D341Med (cell line): ENCODE measurements around the gene GXYLT2.

Experiments
- DNase-seq: peaks from one replicate; pipeline ENCODE4 v3.0.0; 2012; ENCODE audit warnings: low spot score

GXYLT2 gene

GRCh38 chr3:72932416-72932815, 44.6 kb downstream of the GXYLT2 start:
- DNase-seq, result no peak

GRCh38 chr3:72938471-72939265, 50.8 kb downstream of the GXYLT2 start:
- peak; percentile 72 for DNase-seq

GRCh38 chr3:72941245-72941644, 53.4 kb downstream of the GXYLT2 start:
- DNase-seq, result no peak

GRCh38 chr3:72942427-72942826, 54.6 kb downstream of the GXYLT2 start:
- no peak for DNase-seq

- DNase-seq, result no peak
Measured at GRCh38 chr3:72944696-72945095, 56.9 kb downstream of the GXYLT2 start.

- DNase-seq, result no peak
Measured at GRCh38 chr3:72947715-72948490, 60.1 kb downstream of the GXYLT2 start.

- DNase-seq, result no peak
Measured at GRCh38 chr3:72949016-72949415, 61.2 kb downstream of the GXYLT2 start.

- DNase-seq, result no peak
Measured at GRCh38 chr3:72950372-72950771, 62.5 kb downstream of the GXYLT2 start.

GRCh38 chr3:72950801-72951200, 63.0 kb downstream of the GXYLT2 start:
- no peak for DNase-seq

GRCh38 chr3:72951259-72951722, 63.4 kb downstream of the GXYLT2 start:
- no peak for DNase-seq

- DNase-seq, result no peak
Measured at GRCh38 chr3:72953325-72953956, 65.6 kb downstream of the GXYLT2 start.

GRCh38 chr3:72957297-72957696, 69.5 kb downstream of the GXYLT2 start:
- no peak for DNase-seq

GRCh38 chr3:72959336-72959735, 71.5 kb downstream of the GXYLT2 start:
- DNase-seq, result no peak

- no peak for DNase-seq
Measured at GRCh38 chr3:72960812-72961518, 73.1 kb downstream of the GXYLT2 start.

- no peak for DNase-seq
Measured at GRCh38 chr3:72961752-72962151, 73.9 kb downstream of the GXYLT2 start.

- DNase-seq, result no peak
Measured at GRCh38 chr3:72962317-72962716, 74.5 kb downstream of the GXYLT2 start.

- DNase-seq, result no peak
Measured at GRCh38 chr3:72964633-72965032, 76.8 kb downstream of the GXYLT2 start.

- DNase-seq, result no peak
Measured at GRCh38 chr3:72968266-72968664, 80.4 kb downstream of the GXYLT2 start.

GRCh38 chr3:72969766-72970165, 81.9 kb downstream of the GXYLT2 start:
- DNase-seq, result no peak

GRCh38 chr3:72970942-72971341, 83.1 kb downstream of the GXYLT2 start:
- no peak for DNase-seq

GRCh38 chr3:72972706-72973030, 84.8 kb downstream of the GXYLT2 start:
- DNase-seq, result no peak

- no peak for DNase-seq
Measured at GRCh38 chr3:72973031-72973723, 85.3 kb downstream of the GXYLT2 start.
